HEK293 (cell line): ENCODE measurements around the gene RNF123.

ENCODE experiments used
- CTCF ChIP-seq: fragments of 450-650 bp; formaldehyde crosslinking; IDR thresholded peaks from 2 replicates; pipeline ENCODE4 v1.5.1; 2016; ENCODE audit warnings: missing biosample characterization, missing genetic modification characterization
- GFI1B ChIP-seq: fragments of 450-650 bp; formaldehyde crosslinking; IDR thresholded peaks from 2 replicates; pipeline ENCODE4 v1.5.1; 2016; ENCODE audit warnings: missing biosample characterization, missing genetic modification characterization
- SCRT2 ChIP-seq: fragments of 450-650 bp; formaldehyde crosslinking; IDR thresholded peaks from 2 replicates; pipeline ENCODE4 v1.5.1; 2016; ENCODE audit warnings: missing biosample characterization, missing genetic modification characterization
- ZBTB49 ChIP-seq: fragments of 450-650 bp; formaldehyde crosslinking; IDR thresholded peaks from 2 replicates; pipeline ENCODE4 v1.5.1; 2016; ENCODE audit warnings: missing biosample characterization, missing genetic modification characterization, low read depth
- ZNF157 ChIP-seq: fragments of 450-650 bp; formaldehyde crosslinking; IDR thresholded peaks from 2 replicates; pipeline ENCODE4 v1.5.1; 2016; ENCODE audit warnings: missing biosample characterization, missing genetic modification characterization
- ZNF23 ChIP-seq: fragments of 450-650 bp; formaldehyde crosslinking; IDR thresholded peaks from 2 replicates; pipeline ENCODE4 v1.5.1; 2016; ENCODE audit warnings: missing biosample characterization, missing genetic modification characterization, borderline replicate concordance
- ZNF391 ChIP-seq: fragments of 450-650 bp; formaldehyde crosslinking; IDR thresholded peaks from 2 replicates; pipeline ENCODE4 v1.5.1; 2016; ENCODE audit warnings: low read depth, missing biosample characterization, missing genetic modification characterization, borderline replicate concordance
- ZNF416 ChIP-seq: fragments of 450-650 bp; formaldehyde crosslinking; IDR thresholded peaks from 2 replicates; pipeline ENCODE4 v1.5.1; 2016; ENCODE audit warnings: missing biosample characterization, missing genetic modification characterization
- ZNF423 ChIP-seq: fragments of 450-650 bp; formaldehyde crosslinking; IDR thresholded peaks from 2 replicates; pipeline ENCODE4 v1.5.1; 2016; ENCODE audit warnings: missing biosample characterization, missing genetic modification characterization
- ZNF571 ChIP-seq: fragments of 450-650 bp; formaldehyde crosslinking; IDR thresholded peaks from 2 replicates; pipeline ENCODE4 v1.5.0; 2017; ENCODE audit warnings: missing biosample characterization, missing genetic modification characterization
- ZNF768 ChIP-seq: fragments of 450-650 bp; formaldehyde crosslinking; IDR thresholded peaks from 2 replicates; pipeline ENCODE4 v1.5.1; 2018; ENCODE audit warnings: missing biosample characterization, mild to moderate bottlenecking, missing genetic modification characterization
- ZNF777 ChIP-seq: fragments of 450-650 bp; formaldehyde crosslinking; IDR thresholded peaks from 2 replicates; pipeline ENCODE4 v1.5.1; 2017; ENCODE audit warnings: missing biosample characterization, missing genetic modification characterization, borderline replicate concordance

- TF ChIP-seq ZNF768 (tag by site-specific recombination) (no peak), ZNF571 (tag by site-specific recombination) (no peak), ZNF777 (tag by site-specific recombination) (no peak), SCRT2 (tag by site-specific recombination) (no peak), ZNF416 (tag by site-specific recombination) (no peak), ZBTB49 (tag by site-specific recombination) (no peak), CTCF (tag by site-specific recombination) (no peak), ZNF391 (no peak), ZNF23 (tag by site-specific recombination) (no peak), GFI1B (tag by site-specific recombination) (no peak), ZNF423 (tag by site-specific recombination) (no peak), ZNF157 (tag by site-specific recombination) (no peak)
Measured at GRCh38 chr3:49656541-49657112, 32.7 kb upstream of the RNF123 start.
